Dedifferentiated amniotic fluid mesenchymal stem cell (primary cell): ENCODE results near the gene PLXDC1.
"Not testable (repeated sequence)": the region's sequence is repeated elsewhere in the genome, so short reads cannot be mapped to it uniquely, and the experiment has no call there.

Source experiments
- DNase-seq: peaks from one replicate; pipeline ENCODE4 v3.0.0-alpha.2; 2016; ENCODE audit errors: extremely low spot score

PLXDC1 gene

GRCh38 chr17:39155654-39156053 lies 4.2 kb upstream of the PLXDC1 start:
- no peak for DNase-seq

- DNase-seq = peak; percentile 83
Observed at GRCh38 chr17:39153599-39154051, 2.2 kb upstream of the PLXDC1 start.

- no peak for DNase-seq
Observed at GRCh38 chr17:39151943-39152818, 744 bp upstream of the PLXDC1 start.

GRCh38 chr17:39150795-39151149 lies 665 bp downstream of the PLXDC1 start:
- no peak for DNase-seq

- no peak for DNase-seq
Observed at GRCh38 chr17:39150104-39150634, 1.3 kb downstream of the PLXDC1 start.

GRCh38 chr17:39147221-39148185 lies 3.9 kb downstream of the PLXDC1 start:
- DNase-seq = no peak

GRCh38 chr17:39146273-39146672 lies 5.2 kb downstream of the PLXDC1 start:
- no peak for DNase-seq

GRCh38 chr17:39145143-39145542 lies 6.3 kb downstream of the PLXDC1 start:
- no peak for DNase-seq

- no peak for DNase-seq
Observed at GRCh38 chr17:39144416-39144840, 7.0 kb downstream of the PLXDC1 start.

- no peak for DNase-seq
Observed at GRCh38 chr17:39143552-39144093, 7.8 kb downstream of the PLXDC1 start.

GRCh38 chr17:39141915-39142664 lies 9.3 kb downstream of the PLXDC1 start:
- no peak for DNase-seq

- DNase-seq = no peak
Observed at GRCh38 chr17:39141294-39141693, 10.1 kb downstream of the PLXDC1 start.

GRCh38 chr17:39139561-39139960 lies 11.9 kb downstream of the PLXDC1 start:
- DNase-seq = no peak

- peak; percentile 83 for DNase-seq
Observed at GRCh38 chr17:39139161-39139511, 12.3 kb downstream of the PLXDC1 start.

- DNase-seq = no peak
Observed at GRCh38 chr17:39138431-39139160, 12.8 kb downstream of the PLXDC1 start.

GRCh38 chr17:39134878-39135277 lies 16.6 kb downstream of the PLXDC1 start:
- DNase-seq = no peak

- peak; percentile 82 for DNase-seq
Observed at GRCh38 chr17:39132192-39132610, 19.2 kb downstream of the PLXDC1 start.

GRCh38 chr17:39131616-39132015 lies 19.8 kb downstream of the PLXDC1 start:
- DNase-seq = no peak

- no peak for DNase-seq
Observed at GRCh38 chr17:39130205-39130604, 21.2 kb downstream of the PLXDC1 start.

- DNase-seq = not testable (repeated sequence)
Observed at GRCh38 chr17:39129544-39129943, 21.9 kb downstream of the PLXDC1 start.

GRCh38 chr17:39126436-39126835 lies 25.0 kb downstream of the PLXDC1 start:
- no peak for DNase-seq
